Testis (tissue), 3 donors: ENCODE results near the gene MSN. TPM values are rescaled to one million over a fixed set of nuclear protein-coding genes. Genes with fewer than 3 reads are reported as not detected.

ENCODE experiments used
- DNase-seq: peaks from one replicate; pipeline ENCODE4 v3.0.0-alpha.2; 2019
- H3K27ac ChIP-seq, 2 donors: fragments of 200-600 bp; sonication (generic); one replicate each; pipeline ENCODE4 v1.5.1; 2019
- H3K27me3 ChIP-seq: fragments of 200-600 bp; sonication (generic); one replicate; pipeline ENCODE4 v1.5.1; 2019
- H3K36me3 ChIP-seq: fragments of 200-600 bp; sonication (generic); one replicate; pipeline ENCODE4 v1.5.1; 2017; ENCODE audit warnings: low read depth; ENCODE audit errors: missing control alignments
- H3K4me1 ChIP-seq: fragments of 200-600 bp; sonication (generic); one replicate; pipeline ENCODE4 v1.5.1; 2019
- H3K4me3 ChIP-seq, 2 donors: fragments of 200-600 bp; sonication (generic); one replicate each; pipeline ENCODE4 v1.5.1; 2017 to 2019
- H3K9me3 ChIP-seq: fragments of 200-600 bp; sonication (generic); one replicate; pipeline ENCODE4 v1.5.1; 2017
- POLR2A ChIP-seq: fragments of 450-650 bp; IDR thresholded peaks from one replicate; pipeline ENCODE4 v1.6.1; 2017; ENCODE audit warnings: antibody characterized with exemption, mild to moderate bottlenecking, moderate library complexity
- WGBS, 2 donors: methylation state at CpG; one replicate each; pipeline ENCODE4 v1.1.5; 2018; 5-methylcytosine and 5-hydroxymethylcytosine counted together
- intact Hi-C: fragments of 100-400 bp; cut with DNase I; formaldehyde crosslinking; loops from one replicate; pipeline ENCODE4 v1.15.1; 2023; ENCODE audit warnings: low total_unique reads
- polyA plus RNA-seq: library from polyadenylated mRNA; stranded (reverse); fragments of 350-450 nt; fragmentation: Illumina TruSeq; extraction: RNeasy Lipid Tissue Mini Kit (QIAGEN cat#74804); gene quantifications from one replicate; pipeline ENCODE4 v1.2.3, GENCODE V29; 2014; ENCODE audit warnings: low read depth, low replicate concordance; ENCODE audit not compliant: insufficient read depth
- total RNA-seq, 2 donors: library from RNA; depleted of rRNA; stranded (reverse); fragments of >200 nt; gene quantifications; one replicate each; pipeline ENCODE4 v1.2.3, GENCODE V29; 2016
- TF ChIP-seq, protein P1 (sequence below), 3 experiments: fragments of 450-650 bp in 2 of 3; fragments of 200-600 bp in 1 of 3; sonication (generic) in 1 of 3; IDR thresholded peaks; one replicate each; pipeline ENCODE4 v1.5.1; 2016 to 2019; ENCODE audit warnings: antibody characterized with exemption in 3 of 3, mild to moderate bottlenecking in 2 of 3, moderate library complexity in 1 of 3

The MSN gene
- total and polyA plus RNA-seq, 3 donors from 2014 or later = 30.1 to 82.7 (median 53.1) TPM

DNA sequence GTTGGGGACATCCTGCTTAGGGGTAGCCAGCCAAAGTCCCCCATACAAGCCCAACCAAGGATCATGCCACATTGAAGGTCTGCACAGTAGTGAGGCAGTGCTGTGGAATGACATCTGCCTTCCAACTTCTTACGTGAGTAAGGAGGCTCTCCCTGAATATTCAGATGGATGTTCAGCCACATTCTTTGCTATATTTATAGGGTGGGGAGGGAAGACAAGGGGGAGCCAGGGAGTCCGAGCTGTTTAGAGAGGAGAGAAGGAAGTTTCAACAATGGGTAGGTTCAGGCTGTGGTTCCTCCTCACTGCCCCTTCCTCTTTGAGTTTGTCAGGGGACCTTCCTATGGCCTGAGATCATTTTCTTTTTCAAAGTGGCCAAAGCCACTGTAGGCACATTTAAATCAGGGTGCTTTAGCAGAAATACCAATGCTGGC is 29.8 kb downstream of the MSN start:
- no peak overlapping the region for H3K27ac ChIP-seq
- DNase-seq = no peak
- H3K4me3 ChIP-seq = no peak overlapping the region
- H3K9me3 ChIP-seq = no peaks in the 10 kb centered on the region
- TF ChIP-seq, protein P1, sequence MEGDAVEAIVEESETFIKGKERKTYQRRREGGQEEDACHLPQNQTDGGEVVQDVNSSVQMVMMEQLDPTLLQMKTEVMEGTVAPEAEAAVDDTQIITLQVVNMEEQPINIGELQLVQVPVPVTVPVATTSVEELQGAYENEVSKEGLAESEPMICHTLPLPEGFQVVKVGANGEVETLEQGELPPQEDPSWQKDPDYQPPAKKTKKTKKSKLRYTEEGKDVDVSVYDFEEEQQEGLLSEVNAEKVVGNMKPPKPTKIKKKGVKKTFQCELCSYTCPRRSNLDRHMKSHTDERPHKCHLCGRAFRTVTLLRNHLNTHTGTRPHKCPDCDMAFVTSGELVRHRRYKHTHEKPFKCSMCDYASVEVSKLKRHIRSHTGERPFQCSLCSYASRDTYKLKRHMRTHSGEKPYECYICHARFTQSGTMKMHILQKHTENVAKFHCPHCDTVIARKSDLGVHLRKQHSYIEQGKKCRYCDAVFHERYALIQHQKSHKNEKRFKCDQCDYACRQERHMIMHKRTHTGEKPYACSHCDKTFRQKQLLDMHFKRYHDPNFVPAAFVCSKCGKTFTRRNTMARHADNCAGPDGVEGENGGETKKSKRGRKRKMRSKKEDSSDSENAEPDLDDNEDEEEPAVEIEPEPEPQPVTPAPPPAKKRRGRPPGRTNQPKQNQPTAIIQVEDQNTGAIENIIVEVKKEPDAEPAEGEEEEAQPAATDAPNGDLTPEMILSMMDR (IDR thresholded peaks at IDR 0.05) = no peak
- TF ChIP-seq POLR2A = no peak
- H3K27me3 ChIP-seq = no peaks in the 10 kb centered on the region
- H3K36me3 ChIP-seq = no peaks in the 10 kb centered on the region
- peaks cover under 1% of the 10 kb centered on the region for H3K4me1 ChIP-seq
- intact Hi-C loops = no loop called here
- WGBS, 2 donors = 66 to 73% methylated on average over 2 of the region's 2 CpGs

DNA sequence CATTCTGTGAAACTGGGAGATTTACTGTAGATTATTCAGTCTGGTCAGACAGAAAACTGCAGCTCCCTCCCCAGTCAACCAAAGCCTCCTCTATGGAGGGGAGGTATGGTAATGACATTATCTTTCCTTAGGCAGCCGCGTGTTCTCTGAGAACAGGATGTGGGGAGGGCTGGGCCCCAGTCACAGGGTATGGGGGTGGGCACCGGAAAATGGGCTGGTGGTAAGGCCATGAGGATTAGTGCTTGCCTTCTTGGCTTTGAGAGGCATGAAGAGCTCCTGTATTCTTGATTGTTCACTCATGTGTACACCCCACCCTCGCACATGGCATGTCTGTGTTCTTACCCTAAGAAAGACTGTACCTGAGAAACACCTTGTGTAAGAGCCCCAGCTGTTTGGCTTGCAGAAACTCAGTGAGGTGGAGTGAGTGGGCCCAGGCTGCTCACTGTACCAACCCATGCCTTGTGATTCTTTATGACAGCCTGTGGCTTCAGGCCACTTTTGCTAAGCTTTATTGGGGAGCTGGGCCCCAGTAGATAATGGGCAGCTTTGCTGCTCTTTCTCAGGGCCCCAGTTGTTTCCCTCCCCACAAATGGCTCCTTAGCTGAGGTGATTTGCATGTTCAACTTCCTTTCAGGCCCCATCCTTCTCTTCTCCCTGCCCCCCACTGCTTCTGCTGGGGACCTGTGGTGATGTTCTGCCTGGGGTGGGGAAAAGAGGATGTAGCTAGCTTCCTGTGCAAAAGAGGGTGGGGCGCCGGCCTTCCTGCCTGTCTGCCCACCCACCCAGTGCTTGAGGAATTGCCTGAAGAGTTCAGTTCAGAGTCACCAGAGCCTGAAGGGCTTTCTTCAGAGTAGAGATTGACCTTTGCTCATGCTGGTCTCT is 30.7 kb downstream of the MSN start:
- WGBS, 2 donors = 53 to 75% methylated on average over 5 of the region's 6 CpGs
- intact Hi-C loops = no loop called here
- Histone ChIP-seq H3K36me3 (no peaks in the 10 kb centered on the region), H3K27ac (no peak overlapping the region), H3K4me3 (no peak overlapping the region), H3K27me3 (no peaks in the 10 kb centered on the region), H3K9me3 (no peaks in the 10 kb centered on the region), H3K4me1 (no peaks in the 10 kb centered on the region)
- TF ChIP-seq, protein P1 (IDR thresholded peaks at IDR 0.05) = no peak
- no peak for DNase-seq

DNA sequence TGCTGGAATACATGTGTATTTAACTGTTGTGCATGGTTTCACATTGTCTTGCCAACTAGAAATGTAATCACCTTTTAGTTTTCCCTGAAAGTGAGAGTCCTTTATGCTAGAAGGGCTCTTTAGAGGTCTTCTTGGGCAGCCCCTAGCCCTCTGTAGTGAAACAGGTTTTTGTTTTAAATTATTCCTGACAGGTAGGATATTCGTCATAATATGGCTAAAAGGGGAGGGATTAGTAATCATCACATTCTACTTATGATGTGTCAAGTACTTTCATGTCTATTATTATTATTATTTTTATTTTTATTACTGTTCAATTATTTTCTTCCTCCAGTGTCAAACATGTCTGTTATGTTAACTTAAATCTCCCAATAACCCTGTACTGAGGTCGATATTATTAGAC is 35.5 kb downstream of the MSN start:
- no peak overlapping the region for H3K27ac ChIP-seq
- H3K4me3 ChIP-seq = no peak overlapping the region
- intact Hi-C loops = no loop called here
- WGBS, 2 donors = 63 to 88% methylated on average over 2 of the region's 2 CpGs
- no peak for DNase-seq
- no peaks in the 10 kb centered on the region for H3K9me3 ChIP-seq
- no peaks in the 10 kb centered on the region for H3K36me3 ChIP-seq
- H3K4me1 ChIP-seq = no peaks in the 10 kb centered on the region
- H3K27me3 ChIP-seq = no peaks in the 10 kb centered on the region
- TF ChIP-seq, protein P1 (IDR thresholded peaks at IDR 0.05) = no peak
- TF ChIP-seq POLR2A = no peak

DNA sequence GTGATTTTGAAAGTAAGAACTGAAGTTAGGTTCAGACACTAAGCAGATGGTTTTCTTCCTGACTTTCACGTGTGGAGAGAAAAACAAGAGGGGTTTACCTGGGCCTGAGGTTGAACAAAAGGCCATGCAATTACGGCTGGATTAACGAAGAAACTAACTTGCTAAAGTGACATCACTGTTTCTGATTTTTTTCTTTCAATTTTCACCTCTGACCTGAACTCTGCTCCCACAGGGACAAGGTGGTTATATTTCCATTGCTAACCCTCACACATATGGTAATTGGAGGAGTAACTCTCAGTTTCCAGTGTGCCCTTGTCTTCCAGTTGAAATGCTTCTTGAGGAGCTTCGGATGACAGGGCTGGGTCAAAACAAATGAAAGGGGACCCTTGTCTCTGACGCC is 38.0 kb downstream of the MSN start:
- Histone ChIP-seq H3K4me1 (no peaks in the 10 kb centered on the region), H3K27me3 (no peaks in the 10 kb centered on the region), H3K4me3 (no peak overlapping the region), H3K9me3 (no peaks in the 10 kb centered on the region), H3K27ac (no peak overlapping the region), H3K36me3 (no peaks in the 10 kb centered on the region)
- intact Hi-C loops = no loop called here
- no peak for TF ChIP-seq POLR2A
- TF ChIP-seq, protein P1 (IDR thresholded peaks at IDR 0.05) = no peak
- 76 to 79% methylated on average over 3 to 5 of the region's 5 CpGs for WGBS, 2 donors
- no peak for DNase-seq
